ENCODE data around the gene OTOA.

DNA sequence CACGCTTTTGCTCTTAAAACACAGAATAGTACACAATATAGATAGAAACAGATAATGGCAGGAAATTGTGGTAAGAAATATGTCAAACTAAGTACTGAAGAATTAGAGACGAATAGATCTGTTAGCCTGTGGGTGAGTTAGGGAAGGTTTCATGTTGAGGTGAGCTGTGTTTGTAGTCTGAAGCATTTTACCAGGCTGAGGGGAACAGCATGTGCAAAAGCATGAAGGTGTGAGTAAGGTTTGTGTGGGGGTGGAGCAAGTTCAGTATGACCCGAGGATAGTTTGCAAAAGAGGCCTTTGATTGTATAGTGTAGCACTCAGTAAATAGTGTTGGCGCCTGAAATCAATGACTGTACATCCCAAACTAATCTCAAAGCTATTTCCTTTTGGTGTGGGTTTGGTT, 25.2 kb upstream of the OTOA start:
- TF ChIP-seq, protein P1, sequence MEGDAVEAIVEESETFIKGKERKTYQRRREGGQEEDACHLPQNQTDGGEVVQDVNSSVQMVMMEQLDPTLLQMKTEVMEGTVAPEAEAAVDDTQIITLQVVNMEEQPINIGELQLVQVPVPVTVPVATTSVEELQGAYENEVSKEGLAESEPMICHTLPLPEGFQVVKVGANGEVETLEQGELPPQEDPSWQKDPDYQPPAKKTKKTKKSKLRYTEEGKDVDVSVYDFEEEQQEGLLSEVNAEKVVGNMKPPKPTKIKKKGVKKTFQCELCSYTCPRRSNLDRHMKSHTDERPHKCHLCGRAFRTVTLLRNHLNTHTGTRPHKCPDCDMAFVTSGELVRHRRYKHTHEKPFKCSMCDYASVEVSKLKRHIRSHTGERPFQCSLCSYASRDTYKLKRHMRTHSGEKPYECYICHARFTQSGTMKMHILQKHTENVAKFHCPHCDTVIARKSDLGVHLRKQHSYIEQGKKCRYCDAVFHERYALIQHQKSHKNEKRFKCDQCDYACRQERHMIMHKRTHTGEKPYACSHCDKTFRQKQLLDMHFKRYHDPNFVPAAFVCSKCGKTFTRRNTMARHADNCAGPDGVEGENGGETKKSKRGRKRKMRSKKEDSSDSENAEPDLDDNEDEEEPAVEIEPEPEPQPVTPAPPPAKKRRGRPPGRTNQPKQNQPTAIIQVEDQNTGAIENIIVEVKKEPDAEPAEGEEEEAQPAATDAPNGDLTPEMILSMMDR (IDR thresholded peaks at IDR 0.05) = no peak
- no peak for TF ChIP-seq EP300 (IDR thresholded peaks at IDR 0.05)

All from ovary (tissue), 3 donors.